H9 (cell line): ENCODE data around the gene KRT39. TPM values are rescaled to one million over a fixed set of nuclear protein-coding genes. Genes with fewer than 3 reads are reported as not detected.

Experiments
- DNase-seq: peaks from one replicate; pipeline ENCODE4 v3.0.0-alpha.2; 2017
- H2AFZ ChIP-seq: one replicate; pipeline ENCODE4 v1.6.1; 2013; ENCODE audit warnings: mild to moderate bottlenecking, low read length, control low read depth, moderate library complexity
- H2AK5ac ChIP-seq: 2 replicates; pipeline ENCODE4 v1.6.1; 2013; ENCODE audit warnings: low read length, control low read depth, mixed read lengths; ENCODE audit not compliant: insufficient read length
- H2BK120ac ChIP-seq: one replicate; pipeline ENCODE4 v1.6.1; 2013; ENCODE audit warnings: low read depth, mild to moderate bottlenecking, low read length, control low read depth, inconsistent platforms; ENCODE audit not compliant: poor library complexity, severe bottlenecking
- H2BK12ac ChIP-seq: 2 replicates; pipeline ENCODE4 v1.6.1; 2013; ENCODE audit warnings: low read length, control low read depth, mixed read lengths, low read depth; ENCODE audit not compliant: insufficient read length
- H2BK15ac ChIP-seq: 2 replicates; pipeline ENCODE4 v1.6.1; 2013; ENCODE audit warnings: low read depth, low read length, control low read depth
- H2BK20ac ChIP-seq: one replicate; pipeline ENCODE4 v1.6.1; 2013; ENCODE audit warnings: low read depth, mild to moderate bottlenecking, low read length, control low read depth, inconsistent platforms; ENCODE audit not compliant: poor library complexity, severe bottlenecking
- H2BK5ac ChIP-seq: 2 replicates; pipeline ENCODE4 v1.6.1; 2013; ENCODE audit warnings: low read length, control low read depth, mixed read lengths; ENCODE audit not compliant: insufficient read length
- H3K14ac ChIP-seq: 2 replicates; pipeline ENCODE4 v1.6.1; 2013; ENCODE audit warnings: low read length, control low read depth; ENCODE audit not compliant: insufficient read depth
- H3K18ac ChIP-seq: 2 replicates; pipeline ENCODE4 v1.6.1; 2013; ENCODE audit warnings: low read depth, mild to moderate bottlenecking, mixed read lengths, low read length, control low read depth; ENCODE audit not compliant: insufficient read length
- H3K23ac ChIP-seq: 2 replicates; pipeline ENCODE4 v1.6.1; 2013; ENCODE audit warnings: low read length, control low read depth, mixed read lengths, low read depth; ENCODE audit not compliant: insufficient read length
- H3K23me2 ChIP-seq: 2 replicates; pipeline ENCODE4 v1.6.1; 2013; ENCODE audit warnings: low read depth, mild to moderate bottlenecking, mixed read lengths, low read length, control low read depth; ENCODE audit not compliant: insufficient read length, poor library complexity, severe bottlenecking
- H3K27ac ChIP-seq: 2 replicates; pipeline ENCODE4 v1.5.1; 2013; ENCODE audit warnings: low read length, control low read depth, mixed read lengths, low read depth; ENCODE audit not compliant: insufficient read length
- H3K27me3 ChIP-seq: 2 replicates; pipeline ENCODE4 v1.6.1; 2013; ENCODE audit warnings: low read length, control low read depth, inconsistent platforms; ENCODE audit not compliant: insufficient read depth
- H3K4ac ChIP-seq: 2 replicates; pipeline ENCODE4 v1.6.1; 2013; ENCODE audit warnings: low read depth, mild to moderate bottlenecking, control low read depth, inconsistent platforms, low read length, moderate library complexity
- H3K4me1 ChIP-seq: 2 replicates; pipeline ENCODE4 v1.6.1; 2013; ENCODE audit warnings: low read length, control low read depth, inconsistent platforms; ENCODE audit not compliant: insufficient read depth
- H3K4me2 ChIP-seq: 2 replicates; pipeline ENCODE4 v1.6.1; 2013; ENCODE audit warnings: low read length, control low read depth, mixed read lengths; ENCODE audit not compliant: insufficient read length, insufficient read depth
- H3K56ac ChIP-seq: 2 replicates; pipeline ENCODE4 v1.6.1; 2013; ENCODE audit warnings: low read depth, mild to moderate bottlenecking, mixed read lengths, low read length, control low read depth; ENCODE audit not compliant: insufficient read length
- H3K79me1 ChIP-seq: 2 replicates; pipeline ENCODE4 v1.6.1; 2013; ENCODE audit warnings: low read depth, mild to moderate bottlenecking, moderate library complexity, low read length, control low read depth, inconsistent platforms; ENCODE audit not compliant: insufficient read depth, poor library complexity, severe bottlenecking
- H3K79me2 ChIP-seq: 2 replicates; pipeline ENCODE4 v1.6.1; 2013; ENCODE audit warnings: low read length, control low read depth, inconsistent platforms; ENCODE audit not compliant: insufficient read depth
- H3K9ac ChIP-seq: 2 replicates; pipeline ENCODE4 v1.6.1; 2013; ENCODE audit warnings: low read length, control low read depth, mixed read lengths; ENCODE audit not compliant: insufficient read length; ENCODE audit errors: extremely low read depth
- H3K9me3 ChIP-seq: one replicate; pipeline ENCODE4 v1.6.1; 2013; ENCODE audit warnings: low read depth, low read length, inconsistent platforms; ENCODE audit not compliant: control insufficient read depth
- H3T11ph ChIP-seq: one replicate; pipeline ENCODE4 v1.6.1; 2013; ENCODE audit warnings: mild to moderate bottlenecking, low read length, control low read depth, inconsistent platforms
- H4K20me1 ChIP-seq: one replicate; pipeline ENCODE4 v1.6.1; 2013; ENCODE audit not compliant: control insufficient read depth, insufficient read length, insufficient read depth
- H4K5ac ChIP-seq: 2 replicates; pipeline ENCODE4 v1.6.1; 2013; ENCODE audit warnings: low read depth, mild to moderate bottlenecking, mixed read lengths, low read length, control low read depth; ENCODE audit not compliant: insufficient read length
- H4K8ac ChIP-seq: replicated peaks from 2 replicates; pipeline ENCODE4 v1.6.1; 2013; ENCODE audit warnings: low read length, control low read depth, mixed read lengths, low read depth; ENCODE audit not compliant: insufficient read length
- H4K91ac ChIP-seq: 2 replicates; pipeline ENCODE4 v1.6.1; 2013; ENCODE audit warnings: low read depth, mild to moderate bottlenecking, moderate library complexity, mixed read lengths, low read length, control low read depth; ENCODE audit not compliant: insufficient read length
- H3K27ac Mint-ChIP-seq, 3 experiments: 2 replicates in 2 of 3; 3 replicates in 1 of 3; pipeline ENCODE4 v1.8.0; 2020 to 2021; ENCODE audit warnings: mixed read lengths in 3 of 3, mild to moderate bottlenecking in 1 of 3, moderate library complexity in 1 of 3
- H3K27me3 Mint-ChIP-seq: 2 replicates; pipeline ENCODE4 v1.8.0; 2021; ENCODE audit warnings: low read depth, mild to moderate bottlenecking, moderate library complexity, mixed read lengths
- H3K36me3 Mint-ChIP-seq, 3 experiments: 2 replicates in 2 of 3; 3 replicates in 1 of 3; pipeline ENCODE4 v1.8.0; 2020 to 2021; ENCODE audit warnings: low read depth in 3 of 3, mixed read lengths in 3 of 3; ENCODE audit not compliant: insufficient read depth in 1 of 3
- H3K4me1 Mint-ChIP-seq, 2 experiments: 2 replicates each; pipeline ENCODE4 v1.8.0; 2020; ENCODE audit warnings: mixed read lengths in 2 of 2
- H3K4me3 Mint-ChIP-seq, 2 experiments: 2 replicates in 1 of 2; 3 replicates in 1 of 2; pipeline ENCODE4 v1.8.0; 2020 to 2021; ENCODE audit warnings: mild to moderate bottlenecking in 2 of 2, mixed read lengths in 2 of 2, moderate library complexity in 1 of 2
- H3K9me3 Mint-ChIP-seq, 2 experiments: 2 replicates in 1 of 2; 3 replicates in 1 of 2; pipeline ENCODE4 v1.8.0; 2020; ENCODE audit warnings: mild to moderate bottlenecking in 2 of 2, mixed read lengths in 2 of 2, moderate library complexity in 1 of 2
- CTCF ChIP-seq: fragments of 200-600 bp; sonication (generic); conservative IDR thresholded peaks from 3 replicates; pipeline ENCODE4 v1.8.0; 2021; ENCODE audit warnings: antibody characterized with exemption, mild to moderate bottlenecking
- WGBS: extraction: QIAGEN DNeasy Blood & Tissue Kit; methylation state at CpG from one replicate; pipeline ENCODE4 v1.1.7; 2013; ENCODE audit warnings: missing lambda C conversion rate, low lambda C conversion rate, mixed read lengths; ENCODE audit not compliant: insufficient read length; ENCODE audit errors: extremely low coverage; 5-methylcytosine and 5-hydroxymethylcytosine counted together
- total RNA-seq: library from RNA; stranded (reverse); gene quantifications from 2 replicates; pipeline ENCODE4 v1.2.1, GENCODE V29; 2021

The KRT39 gene
- total RNA-seq, 1 experiment from 2014 or later = not detected

GRCh38 chr17:40931311-40931710 lies 35.4 kb downstream of the KRT39 start:
- no peaks in the 10 kb centered on the region for H3K36me3 Mint-ChIP-seq

More at GRCh38 chr17:40931311-40931710, 35.4 kb downstream of the KRT39 start:
- H3K27me3 Mint-ChIP-seq = peaks cover 5% of the 10 kb centered on the region; the same call in 1 of the 2 replicates
- no peak overlapping the region for H2BK12ac ChIP-seq
- H3K27ac ChIP-seq = no peak overlapping the region
- WGBS = no CpG with 5 or more reads among the region's 3 CpGs
- no peak overlapping the region for H2BK5ac ChIP-seq
- H3K23me2 ChIP-seq = no peaks in the 10 kb centered on the region
- no peak overlapping the region for H2AFZ ChIP-seq
- H3K4me3 Mint-ChIP-seq = no peak overlapping the region
- no peaks in the 10 kb centered on the region for H3K9me3 ChIP-seq
- H3K4me1 Mint-ChIP-seq = peaks cover 7 to 10% of the 10 kb centered on the region in 2 experiments
- H3K4me1 ChIP-seq = peaks cover 2% of the 10 kb centered on the region; the same call in 1 of the 2 replicates
- H2BK20ac ChIP-seq = no peak overlapping the region
- no peaks in the 10 kb centered on the region for H3K79me1 ChIP-seq
- H3K4me2 ChIP-seq = no peak overlapping the region
- no peak overlapping the region for H3K4ac ChIP-seq
- no peak overlapping the region for H3K27ac Mint-ChIP-seq
- H3K56ac ChIP-seq = no peak overlapping the region
- H3K9ac ChIP-seq = no peak overlapping the region
- no peaks in the 10 kb centered on the region for H3K9me3 Mint-ChIP-seq
- H3K79me2 ChIP-seq = no peaks in the 10 kb centered on the region
- no peak overlapping the region for H3K18ac ChIP-seq
- H2BK120ac ChIP-seq = no peak overlapping the region
- H2BK15ac ChIP-seq = no peak overlapping the region
- H4K91ac ChIP-seq = no peak overlapping the region
- H3T11ph ChIP-seq = no peak overlapping the region
- H3K23ac ChIP-seq = no peak overlapping the region
- no peak overlapping the region for H3K14ac ChIP-seq
- H4K5ac ChIP-seq = no peak overlapping the region
- H4K8ac ChIP-seq = no peak overlapping the region
- no peak for TF ChIP-seq CTCF
- no peak overlapping the region for H2AK5ac ChIP-seq
- H3K27me3 ChIP-seq = no peaks in the 10 kb centered on the region
- DNase-seq = no peak
- H4K20me1 ChIP-seq = no peaks in the 10 kb centered on the region
